ENCODE results near the gene NCKAP1.
"Not testable (repeated sequence)": the region's sequence is repeated elsewhere in the genome, so short reads cannot be mapped to it uniquely, and the experiment has no call there.

The NCKAP1 gene

DNA sequence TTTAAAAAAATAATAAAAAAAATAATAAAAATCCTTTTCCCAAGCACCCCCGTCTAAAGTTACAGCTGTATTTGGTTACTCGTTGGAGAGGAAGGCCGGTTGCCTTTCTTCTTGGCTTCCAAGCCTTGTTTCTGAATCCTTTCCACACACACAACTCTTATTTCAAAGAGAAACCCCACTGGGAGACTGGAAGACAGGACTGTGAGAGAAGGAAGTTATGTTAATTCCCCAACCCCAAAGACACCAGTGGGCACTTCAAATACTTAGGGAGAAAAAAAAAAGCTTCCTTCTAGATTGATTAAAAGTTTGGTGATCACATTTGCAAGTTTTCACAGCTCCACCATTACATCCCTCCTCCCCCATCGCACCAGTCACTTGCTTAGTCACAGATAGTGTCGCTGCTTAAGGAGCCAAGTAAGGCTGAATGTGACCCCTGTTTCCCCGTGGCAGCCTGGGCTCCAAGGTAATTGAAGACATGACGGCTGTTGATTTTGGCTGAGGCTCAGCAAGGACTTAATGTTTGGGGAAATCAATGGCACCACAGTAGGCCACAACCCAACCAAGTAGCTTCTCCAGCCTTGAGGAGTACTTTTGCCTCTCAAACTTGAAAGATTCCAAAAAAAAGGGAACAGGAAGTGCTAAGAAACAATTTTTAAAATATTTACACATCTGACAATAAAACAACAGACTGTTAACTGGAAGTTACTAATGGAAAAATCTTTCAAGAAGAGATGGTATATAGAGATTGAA is 131.0 kb downstream of the NCKAP1 start:
- no peak for DNase-seq

DNA sequence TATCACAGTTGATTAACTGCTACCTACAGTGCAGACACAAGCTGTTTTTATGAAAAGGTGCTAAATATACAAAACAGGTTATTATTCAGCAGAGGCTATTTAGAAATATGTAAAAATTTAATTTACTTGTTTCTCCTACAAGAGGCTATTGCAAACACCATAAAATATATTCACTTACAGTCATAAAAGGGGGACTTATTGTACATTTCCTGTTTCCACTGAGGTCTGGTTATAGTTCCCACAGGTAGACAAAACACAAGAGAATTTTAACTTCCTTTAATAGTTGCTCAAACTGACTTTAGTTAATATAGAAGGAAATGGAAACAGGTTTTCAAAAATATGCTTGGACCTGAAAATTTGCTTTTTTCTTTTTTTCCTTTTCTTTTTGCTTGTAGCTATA is 131.8 kb downstream of the NCKAP1 start:
- no peak for DNase-seq

- DNase-seq, result no peak
Observed at GRCh38 chr2:182904844-182905243, 133.4 kb downstream of the NCKAP1 start.

- DNase-seq, result no peak
Observed at GRCh38 chr2:182903566-182903965, 134.7 kb downstream of the NCKAP1 start.

- no peak for DNase-seq
Observed at GRCh38 chr2:182901748-182902147, 136.5 kb downstream of the NCKAP1 start.

DNA sequence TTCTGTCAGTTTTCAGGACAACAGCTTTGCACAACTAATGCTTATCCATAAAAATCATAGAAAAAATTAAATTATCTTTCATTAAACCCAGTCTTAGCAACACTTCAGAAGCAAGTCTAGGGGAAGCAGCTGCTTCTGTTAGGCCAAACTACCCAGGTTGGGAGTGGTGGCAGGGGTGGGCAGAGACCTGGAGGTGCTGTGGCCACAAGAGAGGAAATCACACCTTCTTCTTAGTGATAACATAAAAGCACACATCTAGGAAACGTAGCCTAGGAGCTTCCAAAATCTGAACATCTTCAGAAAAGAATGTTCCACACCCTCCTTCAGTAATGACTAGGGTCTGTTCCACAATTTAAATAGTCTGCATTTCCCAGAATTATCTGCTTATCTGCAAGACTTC is 139.5 kb downstream of the NCKAP1 start:
- no peak for DNase-seq

GRCh38 chr2:182897137-182897536 is 141.1 kb downstream of the NCKAP1 start:
- no peak for DNase-seq

GRCh38 chr2:182895798-182896197 is 142.5 kb downstream of the NCKAP1 start:
- no peak for DNase-seq

GRCh38 chr2:182895169-182895568 is 143.1 kb downstream of the NCKAP1 start:
- no peak for DNase-seq

DNA sequence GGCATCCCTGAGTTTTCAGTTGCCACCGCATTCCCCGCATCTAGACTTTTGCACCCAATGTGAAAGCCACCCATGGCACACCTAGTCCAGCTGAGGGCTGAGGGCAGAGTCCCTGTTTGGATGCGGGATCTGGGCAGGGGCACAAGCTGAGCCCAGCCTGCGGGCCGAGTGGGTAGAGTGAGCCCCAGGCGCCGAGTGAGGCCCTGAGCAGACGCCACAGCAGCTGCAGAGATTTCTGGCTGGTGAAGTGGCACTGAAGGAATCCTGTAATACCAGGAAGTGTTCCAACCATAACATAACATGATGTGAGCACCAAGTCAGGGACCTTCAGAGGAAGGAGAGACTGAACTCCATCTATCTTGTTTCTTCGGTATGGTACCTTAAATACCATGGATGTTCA is 144.1 kb downstream of the NCKAP1 start:
- no peak for DNase-seq

GRCh38 chr2:182893666-182894065 is 144.6 kb downstream of the NCKAP1 start:
- DNase-seq, result no peak

DNA sequence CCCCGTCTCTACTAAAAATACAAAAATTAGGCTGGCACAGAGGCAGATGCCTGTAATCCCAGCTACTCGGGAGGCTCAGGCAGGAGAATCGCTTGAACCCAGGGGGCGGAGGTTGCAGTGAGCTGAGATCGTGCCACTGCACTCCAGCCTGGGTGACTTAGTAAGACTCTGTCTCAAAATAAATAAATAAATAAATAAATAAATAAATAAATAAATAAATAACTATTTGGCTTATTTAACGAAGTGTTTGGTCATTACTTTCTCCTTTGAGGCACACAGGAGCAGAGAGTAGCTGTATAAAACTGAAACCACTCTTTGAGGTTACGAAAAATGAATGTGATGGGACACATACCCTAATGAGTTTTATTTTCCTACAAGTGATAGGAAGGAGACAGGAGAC is 145.2 kb downstream of the NCKAP1 start:
- not testable (repeated sequence) for DNase-seq

DNA sequence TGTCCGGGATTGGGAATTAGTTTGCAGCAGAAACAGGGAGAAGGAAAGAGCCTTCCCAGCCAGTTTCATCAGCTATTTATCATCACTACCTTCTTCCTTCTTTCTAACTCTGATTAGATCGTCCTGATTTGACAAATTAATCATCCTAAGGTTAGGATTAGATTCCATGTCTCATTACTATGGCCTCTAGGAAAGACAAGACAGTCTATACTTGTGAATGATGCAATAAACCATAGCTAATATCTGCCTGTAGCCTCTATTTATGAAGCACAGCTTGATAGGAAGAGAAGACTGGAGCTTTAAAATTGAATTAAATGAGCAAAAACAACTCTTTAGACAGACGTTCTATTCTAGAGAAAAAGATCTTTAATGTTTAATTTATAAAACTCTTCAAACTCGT is 146.6 kb downstream of the NCKAP1 start:
- DNase-seq, result no peak

- no peak for DNase-seq
Observed at GRCh38 chr2:182890773-182891378, 147.4 kb downstream of the NCKAP1 start.

- DNase-seq, result no peak
Observed at GRCh38 chr2:182890305-182890704, 148.0 kb downstream of the NCKAP1 start.

DNA sequence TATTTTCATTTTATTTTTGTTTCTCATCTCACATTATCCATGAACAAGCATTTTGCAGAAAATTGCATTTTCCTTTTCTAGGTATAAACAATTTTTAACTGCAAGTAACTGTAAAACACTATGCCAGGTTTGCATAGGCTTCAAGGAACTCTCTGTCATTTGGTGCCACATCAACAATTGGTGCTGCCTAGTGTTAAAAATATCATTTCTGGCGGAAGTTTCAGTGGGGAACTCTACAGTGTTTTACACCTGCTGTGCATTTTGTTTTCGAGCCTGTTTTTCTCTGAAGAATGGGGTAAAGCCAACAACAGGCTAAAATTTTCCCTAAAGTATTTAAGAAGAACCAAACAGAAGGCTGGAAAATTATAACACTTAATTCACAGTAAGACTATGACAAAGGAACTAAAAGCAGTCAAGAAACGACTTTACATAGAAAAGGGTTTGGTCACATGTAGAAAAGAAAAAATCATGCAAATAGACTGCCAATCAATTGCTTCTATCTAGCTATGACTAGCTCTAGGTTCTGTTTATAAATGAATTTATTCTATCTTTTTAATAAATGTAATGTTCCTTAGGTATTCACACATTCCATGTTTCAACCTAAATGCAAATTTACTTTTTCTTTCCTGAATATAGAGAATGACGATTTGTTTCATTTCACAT is 150.4 kb downstream of the NCKAP1 start:
- no peak for DNase-seq

DNA sequence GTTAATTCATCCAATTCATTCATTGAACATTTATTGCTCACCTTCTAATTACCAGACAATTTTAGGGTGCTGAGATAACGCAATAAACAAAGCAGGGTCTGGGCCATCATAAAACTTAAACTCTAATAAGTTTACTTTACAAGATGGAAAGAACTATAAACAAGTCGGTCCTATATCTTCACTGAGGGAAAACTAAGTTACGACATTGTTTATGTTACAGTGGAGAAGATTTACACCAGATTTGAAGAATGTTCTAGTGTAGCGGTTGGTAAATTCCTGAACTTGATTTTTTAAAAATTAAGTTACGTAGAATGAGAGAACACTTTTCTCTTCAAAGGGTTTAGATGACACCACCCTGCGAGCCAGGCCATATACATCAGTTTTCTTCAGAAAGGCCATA is 151.2 kb downstream of the NCKAP1 start:
- DNase-seq, result no peak

- DNase-seq, result no peak
Observed at GRCh38 chr2:182885771-182886170, 152.5 kb downstream of the NCKAP1 start.

DNA sequence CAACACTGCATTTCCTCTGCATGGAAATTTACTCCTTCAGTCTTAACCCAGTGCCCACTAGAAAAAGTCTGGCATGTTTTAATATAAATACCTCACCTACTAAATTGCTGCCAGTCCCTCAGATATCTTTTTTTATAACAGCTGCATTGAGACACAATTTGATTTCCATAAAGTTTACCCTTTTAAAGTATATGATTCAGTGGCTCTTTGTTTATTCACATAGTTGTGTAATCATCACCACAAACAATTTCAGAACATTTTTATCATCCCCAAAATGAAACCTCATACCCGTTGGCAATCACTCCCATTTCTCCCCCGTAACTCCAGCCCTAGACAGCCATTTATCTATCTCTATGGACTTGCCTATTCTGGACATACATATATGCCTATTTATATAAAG is 154.8 kb downstream of the NCKAP1 start:
- DNase-seq, result no peak

- not testable (repeated sequence) for DNase-seq
Observed at GRCh38 chr2:182880100-182880499, 158.2 kb downstream of the NCKAP1 start.

GRCh38 chr2:182876653-182877052 is 161.6 kb downstream of the NCKAP1 start:
- not testable (repeated sequence) for DNase-seq

- no peak for DNase-seq
Observed at GRCh38 chr2:182870227-182870626, 168.0 kb downstream of the NCKAP1 start.

GRCh38 chr2:182868054-182868796 is 170.0 kb downstream of the NCKAP1 start:
- DNase-seq, result no peak
